T-helper 2 cell treated with Interferon-gamma antibody and Interleukin-4, amounts not matched to agents 5 μg/mL and 100 μg/mL, for 36 hours (primary cell): Measurements from ENCODE around the gene CAPZB.

Experiments
- DNase-seq: peaks from one replicate; pipeline ENCODE4 v3.0.0; 2021; ENCODE audit warnings: low spot score
- H3K27ac Mint-ChIP-seq: one replicate; pipeline ENCODE4 v1.8.0; 2021; ENCODE audit warnings: mild to moderate bottlenecking, mixed read lengths
- H3K27me3 Mint-ChIP-seq: one replicate; pipeline ENCODE4 v1.8.0; 2021; ENCODE audit warnings: low read depth, mixed read lengths
- H3K36me3 Mint-ChIP-seq: one replicate; pipeline ENCODE4 v1.8.0; 2021; ENCODE audit warnings: low read depth, mixed read lengths
- H3K4me1 Mint-ChIP-seq: one replicate; pipeline ENCODE4 v1.8.0; 2021; ENCODE audit warnings: low read depth, mixed read lengths
- H3K4me3 Mint-ChIP-seq: one replicate; pipeline ENCODE4 v1.8.0; 2022; ENCODE audit warnings: mild to moderate bottlenecking, moderate library complexity, mixed read lengths
- H3K9me3 Mint-ChIP-seq: one replicate; pipeline ENCODE4 v1.8.0; 2021; ENCODE audit warnings: mixed read lengths

CAPZB gene

DNA sequence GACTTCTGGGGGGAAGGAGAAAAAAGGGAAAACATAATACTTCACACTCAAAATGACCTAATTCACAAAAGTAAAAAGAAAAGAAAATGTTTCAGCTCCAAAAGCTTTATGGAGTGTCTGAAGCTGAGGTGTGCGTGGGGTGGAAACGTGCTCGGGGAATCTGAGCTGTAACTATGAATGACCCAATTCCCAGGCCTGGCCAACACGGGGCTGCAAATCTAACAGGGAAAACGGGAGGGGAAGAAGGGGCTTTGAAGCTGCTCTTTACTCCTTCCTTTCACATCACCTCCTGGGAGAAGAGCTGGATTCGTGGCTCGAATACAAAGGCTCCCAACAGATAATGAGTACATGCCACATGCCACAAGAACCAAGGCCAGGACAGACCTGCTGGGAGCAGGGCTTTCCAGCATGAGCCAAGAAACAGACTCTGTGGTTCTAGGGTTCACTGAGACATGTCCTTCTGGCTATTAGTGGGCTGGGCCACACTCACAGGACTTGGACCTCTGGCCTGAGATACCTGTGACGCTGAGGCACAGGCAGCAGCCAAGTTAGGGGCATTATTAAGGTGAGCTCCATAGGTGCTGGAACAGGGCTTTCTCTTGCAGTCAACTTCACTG is 121.7 kb downstream of the CAPZB start:
- Mint-ChIP-seq H3K27ac (no peak overlapping the region), H3K9me3 (no peaks in the 10 kb centered on the region), H3K4me3 (no peak overlapping the region), H3K27me3 (no peaks in the 10 kb centered on the region), H3K36me3 (peaks cover 10% of the 10 kb centered on the region), H3K4me1 (peaks cover 12% of the 10 kb centered on the region)
- no peak for DNase-seq

DNA sequence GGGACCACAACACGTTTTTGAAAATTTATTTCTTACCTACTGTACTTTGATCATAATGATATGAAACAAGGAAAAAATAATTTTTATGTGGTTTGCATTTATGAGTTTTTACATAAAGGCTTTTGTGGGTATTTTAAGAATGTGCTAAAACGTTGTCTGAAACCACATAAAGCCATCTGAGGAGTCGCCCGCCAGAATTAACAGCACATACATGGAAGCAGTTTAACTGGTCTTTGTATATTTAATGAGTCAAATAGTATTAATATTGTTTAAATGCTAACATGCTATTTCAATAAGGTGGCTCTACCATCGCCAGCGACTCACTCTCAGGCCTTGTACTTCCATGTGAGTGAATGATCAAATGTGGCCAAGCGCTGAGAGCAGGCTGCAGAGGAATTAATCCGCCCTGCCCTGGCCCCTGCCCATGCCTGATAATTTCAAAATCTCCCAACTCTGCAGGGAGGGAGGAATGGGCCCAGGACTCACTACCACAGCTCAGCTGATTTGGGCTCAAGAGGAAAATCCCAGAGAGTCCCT is 123.7 kb downstream of the CAPZB start:
- DNase-seq, result no peak
- H3K27ac Mint-ChIP-seq, result no peak overlapping the region
- peaks cover 15% of the 10 kb centered on the region for H3K36me3 Mint-ChIP-seq
- H3K27me3 Mint-ChIP-seq, result no peaks in the 10 kb centered on the region
- no peak overlapping the region for H3K4me3 Mint-ChIP-seq
- peaks cover 12% of the 10 kb centered on the region for H3K4me1 Mint-ChIP-seq
- H3K9me3 Mint-ChIP-seq, result no peaks in the 10 kb centered on the region

DNA sequence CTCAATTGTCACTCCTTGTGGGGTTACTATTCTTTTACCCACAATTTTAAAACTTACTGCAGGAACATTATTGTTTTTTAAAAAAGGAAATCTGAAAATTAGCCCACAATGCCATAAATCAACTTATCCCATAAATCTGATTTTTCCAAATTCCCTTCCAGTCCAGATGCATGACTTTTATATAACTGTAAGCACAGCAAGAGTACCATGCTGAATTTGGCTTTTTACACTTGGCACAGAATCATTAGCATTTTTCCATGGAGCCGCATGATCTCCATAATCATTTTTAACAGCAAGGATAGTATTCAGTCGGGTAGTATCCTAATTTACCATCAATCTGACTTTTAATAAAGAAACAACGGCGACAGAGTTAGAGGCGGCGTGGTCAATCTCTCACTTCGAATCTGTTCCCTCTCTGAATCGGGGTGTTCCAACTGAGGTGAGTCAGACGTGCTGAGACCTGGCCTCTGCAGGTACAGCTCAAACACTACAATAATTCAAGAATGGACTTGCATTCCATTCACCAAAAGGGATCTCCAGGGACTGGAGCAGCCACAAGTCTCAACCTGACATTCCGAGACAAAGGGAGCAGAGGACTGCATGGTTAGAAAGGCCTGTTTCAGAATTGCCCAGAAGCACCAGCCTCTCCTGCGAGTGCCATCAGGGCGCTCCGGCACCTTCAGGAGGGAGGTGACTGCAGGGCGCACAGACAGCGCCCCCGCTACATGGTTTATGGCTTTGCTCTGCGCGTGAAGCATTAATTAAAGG is 124.3 kb downstream of the CAPZB start:
- peaks cover 16% of the 10 kb centered on the region for H3K36me3 Mint-ChIP-seq
- H3K27ac Mint-ChIP-seq, result no peak overlapping the region
- H3K9me3 Mint-ChIP-seq, result no peaks in the 10 kb centered on the region
- no peak for DNase-seq
- no peaks in the 10 kb centered on the region for H3K27me3 Mint-ChIP-seq
- peaks cover 12% of the 10 kb centered on the region for H3K4me1 Mint-ChIP-seq
- H3K4me3 Mint-ChIP-seq, result no peak overlapping the region

DNA sequence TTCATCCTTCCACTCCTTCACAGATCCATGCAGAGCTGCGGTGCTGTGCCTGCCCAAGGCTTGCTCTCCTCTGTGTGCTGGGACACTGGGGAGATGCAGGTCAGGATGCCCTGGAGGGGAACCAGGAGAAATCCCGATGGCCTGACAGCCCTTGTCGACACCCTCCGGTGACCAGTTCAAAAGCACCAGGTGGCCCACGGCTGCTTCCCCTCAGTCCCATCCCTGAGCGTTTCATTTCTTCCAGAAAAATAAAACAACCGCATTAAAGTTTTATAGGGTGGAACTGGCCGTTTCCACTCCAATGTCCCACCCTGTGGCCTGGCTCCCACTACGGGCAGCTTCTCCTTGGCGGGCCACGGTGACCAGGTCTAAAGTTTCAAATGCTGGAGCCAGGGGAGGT is 124.9 kb downstream of the CAPZB start:
- Mint-ChIP-seq H3K27me3 (no peaks in the 10 kb centered on the region), H3K36me3 (peaks cover 20% of the 10 kb centered on the region), H3K4me3 (no peak overlapping the region), H3K27ac (peak overlapping the region; percentile 31), H3K4me1 (peaks cover 12% of the 10 kb centered on the region), H3K9me3 (no peaks in the 10 kb centered on the region)
- no peak for DNase-seq

DNA sequence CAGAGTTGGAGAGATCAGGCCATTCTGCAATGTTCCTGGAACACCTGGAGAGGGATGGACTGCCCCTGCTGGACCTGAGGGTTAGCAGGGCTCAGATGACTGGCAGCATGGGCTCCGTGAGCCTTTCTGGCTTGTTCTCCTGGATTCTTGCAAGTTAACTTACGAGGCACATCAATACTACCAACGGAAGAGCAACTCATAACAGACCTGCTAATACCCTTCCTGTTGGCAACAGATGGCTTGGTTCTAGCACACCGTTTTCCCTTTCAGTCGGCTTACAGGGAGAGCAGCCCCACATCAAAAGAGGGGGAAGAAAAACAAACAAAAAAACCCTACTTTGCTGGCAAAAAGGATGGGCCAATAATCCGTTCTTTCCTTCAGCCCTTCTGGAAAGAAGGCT is 125.3 kb downstream of the CAPZB start:
- no peak overlapping the region for H3K4me3 Mint-ChIP-seq

DNA sequence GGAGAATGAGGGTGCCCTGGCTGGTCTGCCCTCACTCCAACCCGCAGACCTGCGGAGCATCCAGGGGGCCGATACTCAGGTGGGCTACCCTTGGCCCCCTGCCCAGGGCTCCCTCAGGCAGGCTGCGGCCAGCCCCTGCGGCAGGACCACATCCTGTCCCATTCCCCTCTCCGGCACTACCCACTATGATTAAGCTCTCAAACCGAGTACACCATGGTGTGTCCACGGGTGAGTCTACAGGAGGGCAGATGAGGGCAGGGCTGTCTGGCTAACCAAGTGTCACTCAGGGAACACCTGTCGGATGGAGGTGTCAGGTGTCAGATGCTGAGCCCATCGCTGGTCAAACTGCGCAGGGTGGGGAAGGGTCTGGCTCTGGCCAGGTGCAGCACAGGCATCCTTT is 126.0 kb downstream of the CAPZB start:
- Mint-ChIP-seq H3K4me3 (no peak overlapping the region), H3K27me3 (no peaks in the 10 kb centered on the region), H3K36me3 (peaks cover 19% of the 10 kb centered on the region), H3K27ac (no peak overlapping the region), H3K9me3 (no peaks in the 10 kb centered on the region), H3K4me1 (peaks cover 12% of the 10 kb centered on the region)
- DNase-seq, result no peak

More for the DNA sequence above, 125.3 kb downstream of the CAPZB start:
- no peak for DNase-seq
- Mint-ChIP-seq H3K36me3 (peaks cover 20% of the 10 kb centered on the region), H3K27me3 (no peaks in the 10 kb centered on the region), H3K9me3 (no peaks in the 10 kb centered on the region), H3K4me1 (peaks cover 12% of the 10 kb centered on the region), H3K27ac (peak overlapping the region; percentile 26)

DNA sequence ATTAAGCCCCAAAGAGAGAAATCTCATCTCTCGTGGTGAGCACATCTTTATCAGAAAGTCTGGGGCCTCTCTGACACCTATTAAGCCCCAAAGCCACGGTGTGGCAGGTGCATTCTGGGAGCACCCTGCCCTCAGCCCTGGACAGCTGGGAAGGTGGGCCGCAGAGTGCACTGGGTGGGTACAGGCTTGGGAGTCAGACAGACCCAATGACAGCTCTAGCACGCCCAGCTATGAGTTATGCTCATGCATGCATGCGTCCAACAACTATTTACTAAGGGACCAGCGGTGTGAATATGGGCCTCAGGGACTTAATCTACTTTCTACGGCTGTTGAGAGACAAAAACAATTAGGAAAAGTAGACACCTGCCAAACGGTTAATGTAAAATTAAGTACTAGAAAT is 126.6 kb downstream of the CAPZB start:
- H3K27ac Mint-ChIP-seq, result no peak overlapping the region
- no peaks in the 10 kb centered on the region for H3K27me3 Mint-ChIP-seq
- peaks cover 25% of the 10 kb centered on the region for H3K36me3 Mint-ChIP-seq
- H3K4me3 Mint-ChIP-seq, result no peak overlapping the region
- no peaks in the 10 kb centered on the region for H3K9me3 Mint-ChIP-seq
- no peak for DNase-seq
- H3K4me1 Mint-ChIP-seq, result peaks cover 12% of the 10 kb centered on the region

DNA sequence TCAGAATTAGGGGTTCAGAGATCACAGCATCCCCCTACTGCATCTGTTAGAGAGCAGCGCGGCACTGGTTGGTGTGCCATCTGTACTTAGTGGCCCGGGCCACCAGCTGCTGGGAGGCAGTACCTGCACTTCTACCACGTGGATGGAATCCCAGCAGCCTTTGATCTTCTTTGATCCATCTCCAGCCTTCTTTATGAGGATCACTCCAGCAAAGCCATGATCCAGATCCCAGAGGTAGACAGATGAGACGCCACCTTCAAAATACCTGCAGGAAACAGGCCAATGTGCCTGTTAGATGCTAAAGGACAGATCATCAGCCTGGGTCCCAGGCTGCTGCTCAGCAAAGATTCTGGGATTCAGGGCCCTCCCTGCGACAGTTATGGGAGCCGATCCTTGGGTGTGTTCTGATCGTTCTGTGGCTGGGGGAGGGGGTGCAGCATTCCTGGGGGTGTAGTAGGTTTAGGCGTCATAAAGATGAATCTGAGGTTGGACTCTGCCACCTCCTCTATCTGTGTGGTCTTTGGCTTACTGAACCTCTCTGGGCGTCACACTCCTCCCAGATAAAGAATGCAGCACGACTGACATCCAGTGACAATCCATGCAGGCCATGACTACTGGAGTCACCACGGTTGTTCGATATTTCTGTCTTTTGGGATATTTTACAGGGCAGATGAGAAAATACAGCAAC is 127.9 kb downstream of the CAPZB start:
- Mint-ChIP-seq H3K36me3 (peaks cover 31% of the 10 kb centered on the region), H3K4me3 (no peak overlapping the region), H3K27ac (no peak overlapping the region)

DNA sequence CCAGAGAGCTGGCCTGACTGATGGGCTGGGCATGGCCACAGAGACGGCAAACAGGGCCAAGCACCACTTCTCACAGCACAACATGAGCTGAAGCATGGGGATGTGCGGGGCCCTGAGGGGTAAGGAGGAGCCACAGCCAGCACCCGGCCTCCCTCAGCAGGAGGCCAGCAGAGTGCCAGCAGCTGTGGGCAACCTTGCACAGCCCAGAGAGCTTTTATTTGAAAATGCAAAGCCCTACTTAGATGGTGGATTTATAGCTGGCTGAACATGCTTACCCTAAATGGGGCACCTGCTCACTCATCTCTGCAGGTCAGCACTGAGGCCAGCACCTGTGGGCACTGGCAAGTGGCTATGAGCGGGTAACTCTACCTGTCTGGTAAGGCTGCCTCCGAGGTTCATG is 129.1 kb downstream of the CAPZB start:
- H3K4me1 Mint-ChIP-seq, result peaks cover 11% of the 10 kb centered on the region
- H3K4me3 Mint-ChIP-seq, result no peak overlapping the region
- H3K9me3 Mint-ChIP-seq, result no peaks in the 10 kb centered on the region
- DNase-seq, result no peak
- no peak overlapping the region for H3K27ac Mint-ChIP-seq
- peaks cover 33% of the 10 kb centered on the region for H3K36me3 Mint-ChIP-seq
- no peaks in the 10 kb centered on the region for H3K27me3 Mint-ChIP-seq

More for the DNA sequence above, 127.9 kb downstream of the CAPZB start:
- no peak for DNase-seq
- H3K9me3 Mint-ChIP-seq, result no peaks in the 10 kb centered on the region
- no peaks in the 10 kb centered on the region for H3K27me3 Mint-ChIP-seq
- peaks cover 12% of the 10 kb centered on the region for H3K4me1 Mint-ChIP-seq

DNA sequence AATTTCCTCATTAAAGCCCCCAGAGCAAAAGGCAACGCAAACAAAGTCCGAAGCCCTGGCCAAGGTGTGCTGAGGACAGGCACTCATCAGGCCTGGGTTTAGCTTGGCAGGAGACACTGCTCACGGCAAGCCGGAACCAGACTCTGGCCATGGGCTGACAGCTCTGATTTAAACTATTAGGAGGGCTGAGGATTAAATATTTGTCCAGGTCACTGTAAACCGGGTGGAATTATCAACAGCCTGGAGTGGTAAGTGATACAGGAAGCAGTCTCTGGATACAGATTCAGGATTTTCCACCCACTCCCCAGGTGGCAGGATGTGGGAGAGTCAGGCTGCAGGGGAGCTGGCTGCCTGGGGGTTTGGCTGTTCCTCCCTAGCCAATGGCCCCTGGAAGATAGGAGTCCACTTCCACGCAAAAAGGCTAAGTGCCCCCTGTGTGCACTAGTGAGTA is 130.8 kb downstream of the CAPZB start:
- Mint-ChIP-seq H3K27me3 (no peaks in the 10 kb centered on the region), H3K4me1 (peaks cover 2% of the 10 kb centered on the region), H3K4me3 (no peak overlapping the region), H3K27ac (no peak overlapping the region), H3K9me3 (no peaks in the 10 kb centered on the region), H3K36me3 (peaks cover 35% of the 10 kb centered on the region)
- DNase-seq, result no peak

DNA sequence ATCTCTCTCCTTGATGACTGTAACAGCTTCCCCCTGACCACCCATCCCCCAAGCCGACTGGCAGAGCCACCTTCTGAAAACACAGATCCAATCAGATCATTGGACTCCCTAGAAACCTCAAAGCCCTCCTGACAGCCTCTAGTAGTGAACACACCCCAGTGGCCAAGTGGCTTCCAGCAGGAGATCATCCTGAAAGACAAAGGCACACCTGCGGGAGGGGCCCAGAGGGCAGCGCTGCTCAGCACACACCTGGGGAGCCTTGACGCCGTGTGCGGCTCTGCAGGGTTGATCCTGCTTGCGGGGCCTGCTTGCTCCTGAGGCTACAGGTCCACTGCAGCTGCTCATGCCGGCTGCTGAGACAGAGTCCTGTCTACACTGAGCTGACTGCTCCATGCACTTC is 131.7 kb downstream of the CAPZB start:
- no peak for DNase-seq

DNA sequence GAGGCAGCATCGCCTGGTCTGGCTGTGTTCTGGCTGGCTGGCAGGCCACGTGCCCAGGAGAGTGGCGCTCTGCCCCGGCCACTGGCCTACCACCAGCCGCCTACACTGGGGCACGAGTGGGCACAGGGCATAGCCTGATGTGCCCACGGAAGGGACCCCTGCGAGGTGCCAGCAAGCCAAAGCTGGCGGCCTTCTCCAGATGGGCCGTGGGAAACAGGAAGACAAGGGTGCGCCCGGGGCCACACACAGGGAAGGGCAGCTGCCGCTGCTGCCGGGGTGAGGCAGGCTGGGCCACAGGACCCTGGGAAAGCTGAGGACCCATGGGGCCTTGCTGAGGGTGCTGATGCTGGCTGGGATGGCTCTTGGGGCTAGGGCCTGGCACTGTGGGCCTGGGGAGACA is 132.5 kb downstream of the CAPZB start:
- no peak for DNase-seq
- H3K9me3 Mint-ChIP-seq, result no peaks in the 10 kb centered on the region
- peaks cover 2% of the 10 kb centered on the region for H3K4me1 Mint-ChIP-seq
- H3K27me3 Mint-ChIP-seq, result no peaks in the 10 kb centered on the region
- H3K27ac Mint-ChIP-seq, result no peak overlapping the region
- no peak overlapping the region for H3K4me3 Mint-ChIP-seq
- peaks cover 43% of the 10 kb centered on the region for H3K36me3 Mint-ChIP-seq

More for the DNA sequence above, 131.7 kb downstream of the CAPZB start:
- Mint-ChIP-seq H3K9me3 (no peaks in the 10 kb centered on the region), H3K27me3 (no peaks in the 10 kb centered on the region), H3K36me3 (peaks cover 40% of the 10 kb centered on the region), H3K4me3 (no peak overlapping the region), H3K27ac (no peak overlapping the region), H3K4me1 (peaks cover 2% of the 10 kb centered on the region)

DNA sequence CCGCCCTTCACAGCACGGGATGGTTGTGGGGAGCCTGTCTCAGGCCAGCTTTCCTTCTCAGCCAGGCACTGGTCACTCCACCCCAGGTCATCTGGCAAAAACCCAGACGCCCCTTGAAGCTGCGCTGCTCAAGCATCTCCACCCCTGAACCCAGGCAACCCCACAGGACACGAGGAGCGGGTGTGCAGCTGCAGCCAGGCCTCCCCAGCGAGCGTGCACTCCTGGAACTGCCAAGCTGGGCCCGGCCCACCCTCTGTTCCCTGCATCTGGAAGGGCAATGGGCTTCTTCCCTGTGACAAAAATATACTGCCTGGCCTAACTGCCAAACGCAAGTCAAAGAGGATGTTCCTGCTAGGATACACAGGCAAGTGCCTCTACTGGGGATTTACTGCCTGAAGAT is 133.5 kb downstream of the CAPZB start:
- Mint-ChIP-seq H3K4me3 (no peak overlapping the region), H3K27ac (no peak overlapping the region), H3K27me3 (no peaks in the 10 kb centered on the region), H3K36me3 (peaks cover 40% of the 10 kb centered on the region), H3K9me3 (no peaks in the 10 kb centered on the region), H3K4me1 (peaks cover 2% of the 10 kb centered on the region)
- DNase-seq, result no peak

DNA sequence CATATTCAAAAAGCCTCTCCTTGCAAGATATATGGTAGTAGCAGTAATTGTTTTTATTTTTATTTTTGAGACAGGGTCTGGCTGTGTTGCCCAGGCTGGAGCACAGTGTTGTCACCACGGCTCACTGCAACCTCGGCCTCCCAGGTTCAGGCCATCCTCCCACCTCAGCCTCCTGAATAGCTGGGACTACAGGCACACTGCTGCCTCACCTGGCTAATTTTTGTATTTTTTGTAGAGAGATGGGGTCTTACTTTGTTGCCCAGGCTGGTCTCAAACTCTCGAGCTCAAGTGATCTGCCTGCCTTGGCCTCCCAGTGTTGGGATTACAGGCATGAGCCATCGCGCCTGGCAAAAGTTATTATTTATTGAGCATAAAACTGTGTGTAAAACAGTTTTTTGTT is 134.8 kb downstream of the CAPZB start:
- peaks cover 2% of the 10 kb centered on the region for H3K4me1 Mint-ChIP-seq
- H3K9me3 Mint-ChIP-seq, result no peaks in the 10 kb centered on the region
- H3K36me3 Mint-ChIP-seq, result peaks cover 37% of the 10 kb centered on the region
- H3K27me3 Mint-ChIP-seq, result no peaks in the 10 kb centered on the region
- no peak for DNase-seq
- no peak overlapping the region for H3K4me3 Mint-ChIP-seq
- H3K27ac Mint-ChIP-seq, result no peak overlapping the region
